ENCODE data around the gene OCEL1. TPM values are rescaled to one million over a fixed set of nuclear protein-coding genes. Genes with fewer than 3 reads are reported as not detected.

Gene OCEL1
- total RNA-seq, 2 experiments from 2014 or later, result 10.2 to 29.5 TPM

- CTCF ChIA-PET (ENCODE audit: unreplicated experiment), result no interaction called here
These were observed 49.6 kb downstream of the OCEL1 start for GRCh38 chr19:17275441-17276175.

More at GRCh38 chr19:17275441-17276175, 49.6 kb downstream of the OCEL1 start:
- no TSS peak for BruUV-seq (replicated peaks)
- no peak overlapping the region for H3K27ac ChIP-seq (ENCODE audit: low read depth, low read length, poor library complexity, severe bottlenecking)
- POLR2A ChIA-PET, result interaction anchor here (1.5 kb wide), 1 partner anchor 9 kb away, joined by 4 read pairs; the partner anchor contains the start of gene BABAM1
- H3K4me3 ChIP-seq (ENCODE audit: low read depth, low read length, poor library complexity, severe bottlenecking), result no peak overlapping the region
- no peaks in the 10 kb centered on the region for H3K9me2 ChIP-seq (ENCODE audit: insufficient read depth, low read length)
- no peaks in the 10 kb centered on the region for H3K79me2 ChIP-seq (ENCODE audit: insufficient read depth, low read depth, low read length)
- intact Hi-C loops (cut with micrococcal nuclease; ENCODE audit: unreplicated experiment), result no loop called here
- peaks cover 6% of the 10 kb centered on the region for H3K4me1 ChIP-seq (ENCODE audit: insufficient read depth, low read length, poor library complexity, severe bottlenecking)
- H2AFZ ChIP-seq (ENCODE audit: low read length), result no peak overlapping the region
- no peaks in the 10 kb centered on the region for H3K9me3 ChIP-seq (ENCODE audit: low read length)
- DNase-seq (ENCODE audit: low spot score), result no peak
- TF ChIP-seq EZH2phosphoT487 (IDR thresholded peaks at IDR 0.05; ENCODE audit: borderline replicate concordance, low read depth, low read length), result no peak
- no peak overlapping the region for H3K4me2 ChIP-seq (ENCODE audit: low read length)
- H3K36me3 ChIP-seq (ENCODE audit: insufficient read depth, low read length), result peaks cover 79% of the 10 kb centered on the region
- H4K20me1 ChIP-seq (ENCODE audit: insufficient read depth, low read length), result no peaks in the 10 kb centered on the region

Other genes starting within 250 kb of the OCEL1 start
- gene CPAMD8, start 199.4 kb upstream of the OCEL1 start, total RNA-seq (2014; rRNA removed; shearing (Covaris generic)), result 0.32 TPM in 1 of 2 replicates, not detected in the other
- 1.2 TPM in 2 replicates for gene CPAMD8, start 199.4 kb upstream of the OCEL1 start, total RNA-seq (2022)
- gene HAUS8, start 150.8 kb upstream of the OCEL1 start, total RNA-seq (2014; rRNA removed; shearing (Covaris generic)), result 47.3 and 50.7 TPM in 2 replicates
- gene HAUS8, start 150.8 kb upstream of the OCEL1 start, total RNA-seq (2022), result 74.1 and 107 TPM in 2 replicates
- 74.7 and 84.9 TPM in 2 replicates for gene MYO9B, start 150.4 kb upstream of the OCEL1 start, total RNA-seq (2014; rRNA removed; shearing (Covaris generic))
- gene MYO9B, start 150.4 kb upstream of the OCEL1 start, total RNA-seq (2022), result 144 and 150 TPM in 2 replicates
- gene USE1, start 10.9 kb upstream of the OCEL1 start, total RNA-seq (2014; rRNA removed; shearing (Covaris generic)), result 31.2 TPM in 2 replicates
- 25.4 and 28.6 TPM in 2 replicates for gene USE1, start 10.9 kb upstream of the OCEL1 start, total RNA-seq (2022)
- 31.0 and 39.2 TPM in 2 replicates for gene NR2F6, start 19.7 kb downstream of the OCEL1 start, total RNA-seq (2014; rRNA removed; shearing (Covaris generic))
- 30.0 and 33.1 TPM in 2 replicates for gene NR2F6, start 19.7 kb downstream of the OCEL1 start, total RNA-seq (2022)
- gene USHBP1, start 38.5 kb downstream of the OCEL1 start, total RNA-seq (2014; rRNA removed; shearing (Covaris generic)), result 2.4 and 3.1 TPM in 2 replicates
- gene USHBP1, start 38.5 kb downstream of the OCEL1 start, total RNA-seq (2022), result 6.5 and 7.6 TPM in 2 replicates
- gene BABAM1, start 41.2 kb downstream of the OCEL1 start, total RNA-seq (2014; rRNA removed; shearing (Covaris generic)), result 79.0 and 79.7 TPM in 2 replicates
- 107 and 118 TPM in 2 replicates for gene BABAM1, start 41.2 kb downstream of the OCEL1 start, total RNA-seq (2022)
- gene ANKLE1, start 55.7 kb downstream of the OCEL1 start, total RNA-seq (2014; rRNA removed; shearing (Covaris generic)), result 35.2 and 45.1 TPM in 2 replicates
- 53.7 and 59.4 TPM in 2 replicates for gene ANKLE1, start 55.7 kb downstream of the OCEL1 start, total RNA-seq (2022)
- gene ABHD8, start 77.2 kb downstream of the OCEL1 start, total RNA-seq (2014; rRNA removed; shearing (Covaris generic)), result 11.6 TPM in 2 replicates
- 17.3 and 18.9 TPM in 2 replicates for gene ABHD8, start 77.2 kb downstream of the OCEL1 start, total RNA-seq (2022)
- 174 and 182 TPM in 2 replicates for gene MRPL34, start 79.6 kb downstream of the OCEL1 start, total RNA-seq (2014; rRNA removed; shearing (Covaris generic))
- gene MRPL34, start 79.6 kb downstream of the OCEL1 start, total RNA-seq (2022), result 168 and 173 TPM in 2 replicates
- gene DDA1, start 83.3 kb downstream of the OCEL1 start, total RNA-seq (2014; rRNA removed; shearing (Covaris generic)), result 36.6 and 39.2 TPM in 2 replicates
- gene DDA1, start 83.3 kb downstream of the OCEL1 start, total RNA-seq (2022), result 48.8 and 57.9 TPM in 2 replicates
- 4.3 and 5.9 TPM in 2 replicates for gene ANO8, start 108.6 kb downstream of the OCEL1 start, total RNA-seq (2014; rRNA removed; shearing (Covaris generic))
- 12.8 and 13.5 TPM in 2 replicates for gene ANO8, start 108.6 kb downstream of the OCEL1 start, total RNA-seq (2022)
- 83.2 and 103 TPM in 2 replicates for gene GTPBP3, start 111.3 kb downstream of the OCEL1 start, total RNA-seq (2014; rRNA removed; shearing (Covaris generic))
- 104 and 113 TPM in 2 replicates for gene GTPBP3, start 111.3 kb downstream of the OCEL1 start, total RNA-seq (2022)
- gene PLVAP, start 151.1 kb downstream of the OCEL1 start, total RNA-seq (2014; rRNA removed; shearing (Covaris generic)), result 0.16 and 0.28 TPM in 2 replicates
- 0.31 and 1.5 TPM in 2 replicates for gene PLVAP, start 151.1 kb downstream of the OCEL1 start, total RNA-seq (2022)
- gene CCDC194, start 168.0 kb downstream of the OCEL1 start, total RNA-seq (2014; rRNA removed; shearing (Covaris generic)), result 2.4 and 2.9 TPM in 2 replicates
- 8.5 and 8.8 TPM in 2 replicates for gene CCDC194, start 168.0 kb downstream of the OCEL1 start, total RNA-seq (2022)
- gene BST2, start 179.4 kb downstream of the OCEL1 start, total RNA-seq (2014; rRNA removed; shearing (Covaris generic)), result 101 and 134 TPM in 2 replicates
- 114 and 146 TPM in 2 replicates for gene BST2, start 179.4 kb downstream of the OCEL1 start, total RNA-seq (2022)
- 47.4 and 57.3 TPM in 2 replicates for gene MVB12A, start 193.8 kb downstream of the OCEL1 start, total RNA-seq (2014; rRNA removed; shearing (Covaris generic))
- gene MVB12A, start 193.8 kb downstream of the OCEL1 start, total RNA-seq (2022), result 55.5 and 65.1 TPM in 2 replicates
- gene TMEM221, start 222.4 kb downstream of the OCEL1 start, total RNA-seq (2014; rRNA removed; shearing (Covaris generic)), result not detected in 2 replicates
- gene TMEM221, start 222.4 kb downstream of the OCEL1 start, total RNA-seq (2022), result not detected in 2 replicates
- not detected in 2 replicates for gene NXNL1, start 234.7 kb downstream of the OCEL1 start, total RNA-seq (2014; rRNA removed; shearing (Covaris generic))
- gene NXNL1, start 234.7 kb downstream of the OCEL1 start, total RNA-seq (2022), result not detected in 2 replicates
- 2.5 and 3.3 TPM in 2 replicates for gene SLC27A1, start 244.3 kb downstream of the OCEL1 start, total RNA-seq (2014; rRNA removed; shearing (Covaris generic))
- 2.7 and 3.2 TPM in 2 replicates for gene SLC27A1, start 244.3 kb downstream of the OCEL1 start, total RNA-seq (2022)

All from OCI-LY7 (cell line).